ENCODE measurements around the gene BAK1.

The BAK1 gene

DNA sequence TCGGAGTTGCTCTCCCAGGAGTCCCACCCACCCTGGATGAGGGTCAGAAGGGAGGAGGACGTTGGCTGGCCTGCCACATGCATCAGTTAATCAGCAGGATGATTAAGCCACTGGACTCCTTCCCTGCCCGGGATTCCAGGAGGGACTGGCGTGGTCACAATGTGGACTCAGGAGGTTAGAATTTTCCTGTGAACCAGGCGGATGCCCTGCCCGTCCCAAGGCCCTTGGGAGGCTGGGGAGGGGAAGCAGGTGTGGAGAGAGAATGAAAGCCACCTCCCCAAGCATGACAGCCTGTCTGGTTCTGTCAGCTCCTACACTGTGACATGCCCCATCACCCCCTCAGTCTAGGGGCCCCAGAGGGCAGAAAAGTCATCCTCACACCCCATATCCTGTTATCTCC, 29.5 kb upstream of the BAK1 start:
- TF ChIP-seq, protein P1, sequence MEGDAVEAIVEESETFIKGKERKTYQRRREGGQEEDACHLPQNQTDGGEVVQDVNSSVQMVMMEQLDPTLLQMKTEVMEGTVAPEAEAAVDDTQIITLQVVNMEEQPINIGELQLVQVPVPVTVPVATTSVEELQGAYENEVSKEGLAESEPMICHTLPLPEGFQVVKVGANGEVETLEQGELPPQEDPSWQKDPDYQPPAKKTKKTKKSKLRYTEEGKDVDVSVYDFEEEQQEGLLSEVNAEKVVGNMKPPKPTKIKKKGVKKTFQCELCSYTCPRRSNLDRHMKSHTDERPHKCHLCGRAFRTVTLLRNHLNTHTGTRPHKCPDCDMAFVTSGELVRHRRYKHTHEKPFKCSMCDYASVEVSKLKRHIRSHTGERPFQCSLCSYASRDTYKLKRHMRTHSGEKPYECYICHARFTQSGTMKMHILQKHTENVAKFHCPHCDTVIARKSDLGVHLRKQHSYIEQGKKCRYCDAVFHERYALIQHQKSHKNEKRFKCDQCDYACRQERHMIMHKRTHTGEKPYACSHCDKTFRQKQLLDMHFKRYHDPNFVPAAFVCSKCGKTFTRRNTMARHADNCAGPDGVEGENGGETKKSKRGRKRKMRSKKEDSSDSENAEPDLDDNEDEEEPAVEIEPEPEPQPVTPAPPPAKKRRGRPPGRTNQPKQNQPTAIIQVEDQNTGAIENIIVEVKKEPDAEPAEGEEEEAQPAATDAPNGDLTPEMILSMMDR (conservative IDR thresholded peaks at IDR 0.05; ENCODE audit: low read depth): no peak
- DNase-seq (ENCODE audit: low spot score): no peak
- ChIA-PET CTCF (interaction anchor here (0.6 to 0.7 kb wide), 2 partner anchors 23 to 42 kb away, joined by 3 read pairs; no protein-coding TSS in a partner anchor), POLR2A (ENCODE audit: low non-redundant PET) (no interaction called here)
- H3K27ac ChIP-seq: peak overlapping the region; percentile 88

DNA sequence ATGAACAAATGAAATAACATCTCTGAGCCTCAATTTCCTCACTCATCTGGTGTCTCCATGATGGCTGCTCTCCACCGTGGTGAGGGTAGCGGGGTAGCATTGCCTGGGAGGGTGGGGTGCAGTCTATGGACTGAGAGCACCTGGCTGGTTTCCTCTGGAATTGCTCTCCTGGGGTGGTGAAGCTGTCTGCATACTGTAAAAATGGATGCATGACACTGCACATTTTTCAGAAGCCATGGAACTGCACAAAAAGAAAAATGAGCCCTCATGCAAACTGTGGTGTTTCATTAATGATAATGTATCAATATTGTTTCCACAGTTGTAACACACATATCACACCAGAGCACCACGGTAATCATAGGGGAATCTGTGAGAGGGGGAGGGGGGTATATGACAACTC, 28.9 kb upstream of the BAK1 start:
- TF ChIP-seq, protein P1 (conservative IDR thresholded peaks at IDR 0.05; ENCODE audit: low read depth): no peak
- no peak for DNase-seq (ENCODE audit: low spot score)
- H3K27ac ChIP-seq: peak overlapping the region; percentile 88
- ChIA-PET CTCF (no interaction called here), POLR2A (ENCODE audit: low non-redundant PET) (no interaction called here)

DNA sequence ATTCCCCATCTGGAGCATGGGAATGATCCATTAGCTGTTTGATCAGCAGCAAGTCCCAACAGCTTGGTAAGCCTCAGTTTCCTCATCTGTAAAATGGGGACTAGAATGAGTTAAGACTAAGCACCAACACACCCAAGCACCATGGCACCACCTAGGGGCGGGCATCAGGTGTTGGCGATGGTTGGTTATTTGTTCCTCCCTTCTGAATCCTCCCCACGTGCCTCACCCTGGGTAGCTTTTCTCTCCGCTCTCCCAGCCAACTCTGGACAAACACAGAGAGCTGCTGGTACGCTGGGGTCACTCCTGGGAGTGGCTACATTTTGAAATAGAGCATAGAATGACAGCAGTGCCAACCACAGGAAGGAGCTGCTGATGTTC, 27.7 kb upstream of the BAK1 start:
- peak overlapping the region; percentile 88 for H3K27ac ChIP-seq
- ChIA-PET CTCF (interaction anchor here (0.6 to 2.5 kb wide), 8 partner anchors 15 to 196 kb away, joined by 3 to 8 read pairs (median 4); no protein-coding TSS in a partner anchor), POLR2A (ENCODE audit: low non-redundant PET) (no interaction called here)
- no peak for DNase-seq (ENCODE audit: low spot score)
- TF ChIP-seq, protein P1 (conservative IDR thresholded peaks at IDR 0.05; ENCODE audit: low read depth): no peak

DNA sequence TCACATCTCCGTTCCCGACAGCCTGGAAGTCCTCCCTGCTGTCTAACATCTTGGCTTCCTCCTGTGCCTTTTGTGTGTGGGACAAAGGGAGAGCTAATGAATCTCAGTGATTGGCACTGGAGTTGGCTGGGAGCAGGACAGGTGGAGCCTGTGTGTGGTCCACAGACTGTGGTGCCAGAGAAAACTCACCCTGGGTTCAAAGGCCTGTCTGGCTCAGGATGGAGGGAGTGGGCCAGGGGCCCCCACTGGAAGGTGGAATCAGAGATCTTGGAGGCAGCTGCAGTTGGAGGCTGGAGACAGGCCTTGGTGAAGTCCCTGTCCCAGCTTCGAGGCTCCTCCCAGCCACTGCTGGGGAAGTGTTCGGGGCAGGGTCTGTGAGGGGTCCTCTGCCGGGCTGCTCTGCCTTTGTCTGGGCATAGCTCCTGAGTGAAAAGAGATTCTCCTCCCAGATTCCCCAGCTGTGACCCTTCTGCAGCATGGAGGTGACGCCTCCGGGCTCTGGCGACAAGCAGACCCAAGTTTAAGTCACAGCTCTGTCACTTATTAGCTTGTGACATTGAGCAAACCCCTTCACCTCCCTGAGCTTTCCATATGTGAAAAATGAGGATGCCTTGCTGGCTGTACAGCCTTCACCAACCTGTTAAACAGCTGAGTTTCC, 27.2 kb upstream of the BAK1 start:
- DNase-seq (ENCODE audit: low spot score): no peak
- CTCF ChIA-PET: interaction anchor here (0.6 to 2.5 kb wide), 7 partner anchors 10 to 184 kb away, joined by 3 to 8 read pairs (median 3); no protein-coding TSS in a partner anchor
- POLR2A ChIA-PET (ENCODE audit: low non-redundant PET): no interaction called here
- peak overlapping the region; percentile 88 for H3K27ac ChIP-seq
- TF ChIP-seq, protein P1 (conservative IDR thresholded peaks at IDR 0.05; ENCODE audit: low read depth): no peak

DNA sequence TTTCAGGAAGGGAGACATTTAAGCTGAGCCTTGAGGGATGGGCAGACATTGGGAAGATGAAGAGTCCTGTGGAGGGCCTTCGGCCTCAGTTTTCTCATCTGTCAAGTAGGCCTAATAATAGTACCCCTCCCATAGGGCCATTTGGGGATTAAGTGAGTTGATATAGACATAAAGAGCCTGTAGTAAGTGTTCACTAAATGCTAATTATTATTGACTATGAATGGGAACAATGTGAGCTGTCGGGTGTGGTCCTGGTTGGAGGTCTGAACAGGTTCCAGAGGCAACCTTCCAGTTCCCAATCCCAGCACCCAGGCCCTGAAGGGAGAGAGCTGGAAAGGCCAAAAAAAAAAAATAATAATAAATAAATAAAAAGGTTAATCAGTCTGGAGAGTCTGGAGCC, 26.6 kb upstream of the BAK1 start:
- peak overlapping the region; percentile 88 for H3K27ac ChIP-seq
- TF ChIP-seq, protein P1 (conservative IDR thresholded peaks at IDR 0.05; ENCODE audit: low read depth): no peak
- ChIA-PET POLR2A (ENCODE audit: low non-redundant PET) (no interaction called here), CTCF (interaction anchor here (1.0 to 2.5 kb wide), 4 partner anchors 17 to 57 kb away, joined by 3 to 8 read pairs (median 4); no protein-coding TSS in a partner anchor)
- DNase-seq (ENCODE audit: low spot score): no peak

DNA sequence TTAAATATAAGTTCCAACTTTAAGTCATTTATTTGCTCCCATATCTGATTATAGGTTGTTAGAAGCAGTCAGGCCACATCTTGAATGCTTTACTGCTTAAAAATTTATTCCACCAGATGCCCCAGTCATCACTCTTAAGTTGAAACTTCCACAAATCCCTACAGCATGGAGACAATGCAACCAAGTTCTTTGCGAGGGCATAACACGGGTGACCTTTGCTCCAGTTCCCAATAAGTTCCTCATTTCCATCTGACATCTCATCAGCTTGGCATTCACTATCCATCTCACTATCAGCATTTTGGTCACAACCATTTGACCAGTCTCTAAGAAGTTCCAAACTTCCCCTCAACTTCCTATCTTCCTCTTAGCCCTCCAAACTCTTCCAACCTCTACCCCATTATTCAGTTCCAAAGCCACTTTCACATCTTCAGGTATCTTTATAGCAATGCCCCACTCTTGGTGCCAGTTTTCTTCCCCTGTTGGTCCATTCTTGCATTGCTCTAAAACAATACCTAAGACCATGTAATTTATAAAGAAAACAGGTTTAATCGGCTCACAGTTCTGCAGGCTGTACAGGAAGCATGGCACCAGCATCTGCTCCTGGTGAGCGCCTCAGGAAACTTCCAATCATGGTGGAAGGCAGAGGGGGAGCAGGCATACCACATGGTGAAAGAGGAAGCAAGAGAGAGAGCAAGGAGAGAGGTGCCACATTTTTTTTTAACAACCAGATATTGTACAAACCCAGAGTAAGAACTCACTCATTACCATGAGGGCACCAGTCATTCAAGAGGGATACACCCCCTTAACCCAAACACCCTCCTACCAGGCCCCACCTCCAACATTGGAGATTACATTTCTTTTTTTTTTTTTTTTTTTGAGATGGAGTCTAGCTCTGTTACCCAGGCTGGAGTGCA, 25.1 kb upstream of the BAK1 start:
- H3K27ac ChIP-seq: no peak overlapping the region
- ChIA-PET POLR2A (ENCODE audit: low non-redundant PET) (no interaction called here), CTCF (interaction anchor here (0.7 kb wide), 1 partner anchor 8 kb away, joined by 4 read pairs; no protein-coding TSS in a partner anchor)
- no peak for DNase-seq (ENCODE audit: low spot score)
- TF ChIP-seq, protein P1 (conservative IDR thresholded peaks at IDR 0.05; ENCODE audit: low read depth): no peak
